Measurements from ENCODE around the gene UBB. TPM values are rescaled to one million over a fixed set of nuclear protein-coding genes. Genes with fewer than 3 reads are reported as not detected.

Gene UBB
- total and polyA plus RNA-seq, 9 of the 15 experiments (the other 6 are each of a cell fraction or from before 2014, with no cell fraction given), result 1,069 to 4,143 (median 1,696) TPM

- no peak for TF ChIP-seq HNRNPH1 (optimal IDR thresholded peaks at IDR 0.05; ENCODE audit: low read depth, low read length)
- TF ChIP-seq ZBTB7A (IDR thresholded peaks at IDR 0.05; ENCODE audit: borderline replicate concordance, control insufficient read depth, low read depth, low read length), result no peak
- 0 out of 2 replicates have a peak, but pooled peaks have one; percentile 64 for TF ChIP-seq HBP1 (CRISPR knock-in tag; IDR thresholded peaks at IDR 0.05)
- no peak for TF ChIP-seq RBM34 (IDR thresholded peaks at IDR 0.05; ENCODE audit: borderline replicate concordance, insufficient read depth, low read length)
- TF ChIP-seq SRF (CRISPR knock-in tag; IDR thresholded peaks at IDR 0.05), result 0 out of 4 replicates have a peak, but pooled peaks of 1 of the 2 experiments have one; percentile 0
- 0 out of 2 replicates have a peak, but pooled peaks have one; percentile 4 for TF ChIP-seq HNRNPL (IDR thresholded peaks at IDR 0.05; ENCODE audit: low read depth, low read length)
- TF ChIP-seq ARNT (IDR thresholded peaks at IDR 0.05), result no peak
- TF ChIP-seq, protein P1, sequence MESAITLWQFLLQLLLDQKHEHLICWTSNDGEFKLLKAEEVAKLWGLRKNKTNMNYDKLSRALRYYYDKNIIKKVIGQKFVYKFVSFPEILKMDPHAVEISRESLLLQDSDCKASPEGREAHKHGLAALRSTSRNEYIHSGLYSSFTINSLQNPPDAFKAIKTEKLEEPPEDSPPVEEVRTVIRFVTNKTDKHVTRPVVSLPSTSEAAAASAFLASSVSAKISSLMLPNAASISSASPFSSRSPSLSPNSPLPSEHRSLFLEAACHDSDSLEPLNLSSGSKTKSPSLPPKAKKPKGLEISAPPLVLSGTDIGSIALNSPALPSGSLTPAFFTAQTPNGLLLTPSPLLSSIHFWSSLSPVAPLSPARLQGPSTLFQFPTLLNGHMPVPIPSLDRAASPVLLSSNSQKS (CRISPR knock-in tag; IDR thresholded peaks at IDR 0.05), result no peak
- peak; percentile 33 for TF ChIP-seq BRD9 (IDR thresholded peaks at IDR 0.05; ENCODE audit: low read depth, partially characterized antibody)
- TF ChIP-seq NR2C2 (CRISPR knock-in tag; IDR thresholded peaks at IDR 0.05), result no peak
- 0 out of 2 replicates have a peak, but pooled peaks have one; percentile 5 for TF ChIP-seq NR2C2 (tag; IDR thresholded peaks at IDR 0.05)
- 0 out of 2 replicates have a peak, but pooled peaks have one; percentile 1 for TF ChIP-seq MTA1 (IDR thresholded peaks at IDR 0.05; ENCODE audit: borderline replicate concordance)
- TF ChIP-seq EP300 (IDR thresholded peaks at IDR 0.05; ENCODE audit: low read length), result no peak
- TF ChIP-seq SMARCC2 (IDR thresholded peaks at IDR 0.05; ENCODE audit: low read depth), result no peak
- TF ChIP-seq ELF1 (tag; IDR thresholded peaks at IDR 0.05), result peak; percentile 18; the same call in 1 of the 2 replicates
- TF ChIP-seq CEBPG (CRISPR knock-in tag; IDR thresholded peaks at IDR 0.05), result no peak
- no peak for TF ChIP-seq CEBPG (tag; conservative IDR thresholded peaks at IDR 0.05 in 1 of 2, IDR thresholded peaks at IDR 0.05 in 1 of 2)
These were observed 567 bp downstream of the UBB start (continued) for GRCh38 chr17:16381496-16381820.

Data from K562 (cell line).